ENCODE measurements around the gene TOMM20L. TPM values are rescaled to one million over a fixed set of nuclear protein-coding genes. Genes with fewer than 3 reads are reported as not detected.
"Not testable (repeated sequence)": the region's sequence is repeated elsewhere in the genome, so short reads cannot be mapped to it uniquely, and the experiment has no call there.

TOMM20L gene
- not detected for total RNA-seq

GRCh38 chr14:58395812-58396788 is at the start of gene TOMM20L:
Gene TOMM20L (plus strand): TSS chr14:58395930. CDS start chr14:58395958, 28 bp downstream.
- POLR2A ChIA-PET: no interaction called here
- intact Hi-C loops (cut with DNase I, micrococcal nuclease): loop anchor here (1.0 to 2.0 kb wide), 2 partner anchors 31 to 288 kb away; partner anchors contain the start of genes KIAA0586 (in 1 of the 2) and TIMM9 (in 1 of the 2)
- ATAC-seq: peak; percentile 92

GRCh38 chr14:58353516-58354299 is 42.0 kb upstream of the TOMM20L start:
- Mint-ChIP-seq H3K9me3 (ENCODE audit: low read depth) (no peaks in the 10 kb centered on the region), H3K36me3 (ENCODE audit: low read depth) (peaks cover 40% of the 10 kb centered on the region), H3K4me3 (peak overlapping the region; percentile 54), H3K27ac (peak overlapping the region; percentile 66), H3K27me3 (no peaks in the 10 kb centered on the region), H3K4me1 (peaks cover 25% of the 10 kb centered on the region)
- POLR2A ChIA-PET: no interaction called here
- DNase-seq (no peak), ATAC-seq (peak; percentile 80)
- CTCF ChIA-PET: interaction anchor here (0.6 kb wide), 2 partner anchors 18 to 991 kb away, joined by 3 to 4 read pairs; no protein-coding TSS in a partner anchor
- intact Hi-C loops (cut with DNase I, micrococcal nuclease): no loop called here

More at GRCh38 chr14:58395812-58396788, at the start of gene TOMM20L:
- H3K36me3 Mint-ChIP-seq (ENCODE audit: low read depth): peaks cover 11% of the 10 kb centered on the region
- H3K4me1 Mint-ChIP-seq: peaks cover 12% of the 10 kb centered on the region
- peak; percentile 82 for DNase-seq
- CTCF ChIA-PET: interaction anchor here (0.6 to 2.7 kb wide), 15 partner anchors 10 to 288 kb away, joined by 3 to 12 read pairs (median 4); partner anchors contain the start of genes ARID4A, KIAA0586, PSMA3 and TIMM9
- H3K9me3 Mint-ChIP-seq (ENCODE audit: low read depth): no peaks in the 10 kb centered on the region
- peak within 1 kb of the TSS; percentile 70 for H3K27ac Mint-ChIP-seq
- H3K4me3 Mint-ChIP-seq: peak within 1 kb of the TSS; percentile 60
- no peaks in the 10 kb centered on the region for H3K27me3 Mint-ChIP-seq

GRCh38 chr14:58354808-58355207 is 40.9 kb upstream of the TOMM20L start:
- ChIA-PET POLR2A (no interaction called here), CTCF (interaction anchor here (0.5 kb wide), 1 partner anchor 1892 kb away, joined by 3 read pairs; no protein-coding TSS in a partner anchor)
- Mint-ChIP-seq H3K9me3 (ENCODE audit: low read depth) (no peaks in the 10 kb centered on the region), H3K27ac (no peak overlapping the region), H3K36me3 (ENCODE audit: low read depth) (peaks cover 35% of the 10 kb centered on the region), H3K27me3 (no peaks in the 10 kb centered on the region), H3K4me3 (no peak overlapping the region), H3K4me1 (peaks cover 25% of the 10 kb centered on the region)
- intact Hi-C loops (cut with DNase I, micrococcal nuclease): no loop called here
- ATAC-seq (no peak), DNase-seq (no peak)

- DNase-seq (no peak), ATAC-seq (no peak)
- intact Hi-C loops (cut with DNase I, micrococcal nuclease): no loop called here
- Mint-ChIP-seq H3K27ac (no peak overlapping the region), H3K36me3 (ENCODE audit: low read depth) (peaks cover 34% of the 10 kb centered on the region), H3K9me3 (ENCODE audit: low read depth) (no peaks in the 10 kb centered on the region), H3K27me3 (no peaks in the 10 kb centered on the region), H3K4me3 (no peak overlapping the region), H3K4me1 (peaks cover 25% of the 10 kb centered on the region)
- ChIA-PET CTCF (interaction anchor here (0.7 kb wide), 1 partner anchor 89 kb away, joined by 3 read pairs; no protein-coding TSS in a partner anchor), POLR2A (no interaction called here)
Observed at GRCh38 chr14:58356268-58356667, 39.5 kb upstream of the TOMM20L start.

- POLR2A ChIA-PET, CTCF ChIA-PET, H3K27ac Mint-ChIP-seq: not testable (repeated sequence)
Observed at GRCh38 chr14:58362272-58362671, 33.5 kb upstream of the TOMM20L start.

GRCh38 chr14:58362798-58363412 is 32.8 kb upstream of the TOMM20L start:
- CTCF ChIA-PET: no interaction called here
- ATAC-seq (peak; percentile 63), DNase-seq (no peak)
- Mint-ChIP-seq H3K27me3 (no peaks in the 10 kb centered on the region), H3K27ac (no peak overlapping the region), H3K4me1 (peaks cover 8% of the 10 kb centered on the region), H3K36me3 (ENCODE audit: low read depth) (peaks cover 30% of the 10 kb centered on the region), H3K4me3 (no peak overlapping the region), H3K9me3 (ENCODE audit: low read depth) (no peaks in the 10 kb centered on the region)
- POLR2A ChIA-PET: no interaction called here
- intact Hi-C loops (cut with DNase I, micrococcal nuclease): loop anchor here (1.0 to 2.0 kb wide), 2 partner anchors 254 to 255 kb away; no protein-coding TSS in a partner anchor

More at GRCh38 chr14:58362272-58362671, 33.5 kb upstream of the TOMM20L start:
- not testable (repeated sequence) for H3K4me3 Mint-ChIP-seq; ATAC-seq; DNase-seq; H3K9me3 Mint-ChIP-seq (ENCODE audit: low read depth); H3K4me1 Mint-ChIP-seq; H3K27me3 Mint-ChIP-seq
- intact Hi-C loops (cut with DNase I, micrococcal nuclease): loop anchor here (1.0 to 2.0 kb wide), 2 partner anchors 253 to 254 kb away; no protein-coding TSS in a partner anchor
- H3K36me3 Mint-ChIP-seq (ENCODE audit: low read depth): peaks cover 27% of the 10 kb centered on the region

GRCh38 chr14:58364316-58364715 is 31.4 kb upstream of the TOMM20L start:
- no peak for ATAC-seq

GRCh38 chr14:58367296-58367695 is 28.4 kb upstream of the TOMM20L start:
- DNase-seq (no peak), ATAC-seq (no peak)
- H3K27ac Mint-ChIP-seq: no peak overlapping the region
- ChIA-PET POLR2A (no interaction called here), CTCF (no interaction called here)
- H3K4me3 Mint-ChIP-seq: no peak overlapping the region
- no peaks in the 10 kb centered on the region for H3K9me3 Mint-ChIP-seq (ENCODE audit: low read depth)
- intact Hi-C loops (cut with DNase I, micrococcal nuclease): no loop called here
- peaks cover 8% of the 10 kb centered on the region for H3K4me1 Mint-ChIP-seq
- no peaks in the 10 kb centered on the region for H3K27me3 Mint-ChIP-seq
- peaks cover 36% of the 10 kb centered on the region for H3K36me3 Mint-ChIP-seq (ENCODE audit: low read depth)

More at GRCh38 chr14:58364316-58364715, 31.4 kb upstream of the TOMM20L start:
- DNase-seq: no peak
- CTCF ChIA-PET: interaction anchor here (0.7 to 1.3 kb wide), 3 partner anchors 12 to 247 kb away, joined by 3 read pairs; no protein-coding TSS in a partner anchor
- Mint-ChIP-seq H3K27me3 (no peaks in the 10 kb centered on the region), H3K27ac (no peak overlapping the region), H3K36me3 (ENCODE audit: low read depth) (peaks cover 35% of the 10 kb centered on the region), H3K4me1 (peaks cover 8% of the 10 kb centered on the region), H3K9me3 (ENCODE audit: low read depth) (no peaks in the 10 kb centered on the region), H3K4me3 (no peak overlapping the region)
- POLR2A ChIA-PET: no interaction called here
- intact Hi-C loops (cut with DNase I, micrococcal nuclease): no loop called here

- DNase-seq: no peak
- CTCF ChIA-PET: no interaction called here
- Mint-ChIP-seq H3K27ac (no peak overlapping the region), H3K27me3 (no peaks in the 10 kb centered on the region), H3K9me3 (ENCODE audit: low read depth) (no peaks in the 10 kb centered on the region), H3K36me3 (ENCODE audit: low read depth) (peaks cover 37% of the 10 kb centered on the region), H3K4me1 (peaks cover 8% of the 10 kb centered on the region), H3K4me3 (no peak overlapping the region)
- POLR2A ChIA-PET: no interaction called here
- no peak for ATAC-seq
- intact Hi-C loops (cut with DNase I, micrococcal nuclease): no loop called here
Observed at GRCh38 chr14:58368956-58369355, 26.8 kb upstream of the TOMM20L start.

- Mint-ChIP-seq H3K4me3 (no peak overlapping the region), H3K36me3 (ENCODE audit: low read depth) (peaks cover 31% of the 10 kb centered on the region), H3K9me3 (ENCODE audit: low read depth) (no peaks in the 10 kb centered on the region), H3K27me3 (no peaks in the 10 kb centered on the region), H3K4me1 (no peaks in the 10 kb centered on the region), H3K27ac (no peak overlapping the region)
- ATAC-seq (no peak), DNase-seq (no peak)
- intact Hi-C loops (cut with DNase I, micrococcal nuclease): no loop called here
- CTCF ChIA-PET: interaction anchor here (0.6 to 1.4 kb wide), 3 partner anchors 18 to 817 kb away, joined by 3 read pairs; no protein-coding TSS in a partner anchor
- POLR2A ChIA-PET: no interaction called here
Observed at GRCh38 chr14:58376791-58377190, 18.9 kb upstream of the TOMM20L start.

GRCh38 chr14:58390830-58391229 is 4.9 kb upstream of the TOMM20L start:
- Mint-ChIP-seq H3K9me3 (ENCODE audit: low read depth) (peaks cover 1% of the 10 kb centered on the region), H3K4me3 (no peak overlapping the region), H3K27me3 (no peaks in the 10 kb centered on the region), H3K36me3 (ENCODE audit: low read depth) (no peaks in the 10 kb centered on the region), H3K27ac (no peak overlapping the region), H3K4me1 (peaks cover 8% of the 10 kb centered on the region)
- ATAC-seq (no peak), DNase-seq (no peak)
- CTCF ChIA-PET: no interaction called here
- intact Hi-C loops (cut with DNase I, micrococcal nuclease): no loop called here
- POLR2A ChIA-PET: no interaction called here

Measured in activated CD4-positive, alpha-beta T cell treated with anti-CD3 and anti-CD28 coated beads for 36 hours (primary cell).